ENCODE measurements around the gene B9D2.
"Not testable (repeated sequence)": the region's sequence is repeated elsewhere in the genome, so short reads cannot be mapped to it uniquely, and the experiment has no call there.

B9D2 gene

DNA sequence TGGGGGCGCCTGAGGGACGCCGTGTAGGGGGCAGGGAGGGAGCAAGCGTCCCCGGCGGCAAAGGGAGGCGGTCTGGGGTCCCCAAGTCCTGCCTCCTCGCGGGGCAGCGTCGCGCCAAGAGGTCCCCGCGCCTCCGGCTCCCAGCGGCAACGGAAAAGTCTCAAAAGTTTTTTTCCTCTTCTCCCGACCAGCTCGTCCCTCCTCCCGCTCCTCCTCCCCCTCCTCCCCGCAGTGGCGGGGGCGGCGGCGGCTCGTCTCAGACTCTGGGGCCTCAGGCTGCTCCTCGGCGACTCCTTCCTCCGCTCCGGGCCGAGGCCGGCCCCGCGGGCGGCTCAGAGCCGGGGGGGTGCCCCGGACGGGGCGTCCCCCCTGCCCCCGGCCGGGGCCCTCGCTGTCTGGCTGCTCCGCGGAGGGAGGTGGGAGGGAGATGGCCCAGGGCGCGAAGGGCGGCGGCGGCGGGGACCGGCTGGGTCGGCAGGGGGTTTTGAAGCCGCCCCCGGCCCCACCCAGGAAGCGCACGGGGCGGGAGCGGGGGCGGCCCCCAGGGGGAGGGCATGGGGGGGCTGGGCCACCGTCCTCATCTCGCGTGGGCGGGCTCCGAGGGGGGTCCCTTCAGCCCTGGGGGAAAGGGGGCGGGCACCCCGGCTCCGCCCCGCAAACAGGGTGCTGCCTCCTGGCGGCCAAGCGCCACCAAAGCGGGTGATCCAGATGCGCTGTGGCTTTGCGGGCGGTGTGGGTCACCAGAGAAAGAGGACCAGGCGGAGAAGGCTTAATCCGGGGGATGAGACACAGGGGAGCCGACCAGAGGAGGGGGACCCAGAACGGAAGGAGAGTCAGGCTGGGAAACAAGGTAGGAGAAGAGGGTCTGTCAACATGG is 10.2 kb downstream of the B9D2 start, which contains the start of gene TGFB1:
Gene TGFB1, minus strand, starts transcription at position 457 of the 877 bp plus-strand sequence. CDS start 878 bp downstream, outside the sequence.
- peak; percentile 94 to 95 for DNase-seq

DNA sequence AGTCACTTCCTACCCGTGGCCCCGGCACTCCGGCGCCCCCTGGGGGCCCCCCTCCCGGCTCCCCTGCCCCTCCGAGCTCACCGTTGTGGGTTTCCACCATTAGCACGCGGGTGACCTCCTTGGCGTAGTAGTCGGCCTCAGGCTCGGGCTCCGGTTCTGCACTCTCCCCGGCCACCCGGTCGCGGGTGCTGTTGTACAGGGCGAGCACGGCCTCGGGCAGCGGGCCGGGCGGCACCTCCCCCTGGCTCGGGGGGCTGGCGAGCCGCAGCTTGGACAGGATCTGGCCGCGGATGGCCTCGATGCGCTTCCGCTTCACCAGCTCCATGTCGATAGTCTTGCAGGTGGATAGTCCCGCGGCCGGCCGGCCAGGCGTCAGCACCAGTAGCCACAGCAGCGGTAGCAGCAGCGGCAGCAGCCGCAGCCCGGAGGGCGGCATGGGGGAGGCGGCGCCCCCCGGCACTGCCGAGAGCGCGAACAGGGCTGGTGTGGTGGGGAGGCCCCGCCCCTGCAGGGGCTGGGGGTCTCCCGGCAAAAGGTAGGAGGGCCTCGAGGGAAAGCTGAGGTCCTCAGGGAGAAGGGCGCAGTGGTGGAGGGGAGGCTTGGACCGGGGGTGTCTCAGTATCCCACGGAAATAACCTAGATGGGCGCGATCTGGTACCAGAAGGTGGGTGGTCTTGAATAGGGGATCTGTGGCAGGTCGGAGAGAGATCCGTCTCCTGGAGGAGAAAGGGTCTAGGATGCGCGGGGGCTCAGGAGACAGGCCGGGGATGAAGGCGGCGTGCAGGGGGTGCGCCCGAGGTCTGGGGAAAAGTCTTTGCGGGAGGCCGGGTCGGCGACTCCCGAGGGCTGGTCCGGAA is 11.1 kb downstream of the B9D2 start:
- DNase-seq = peak; percentile 72 to 75

GRCh38 chr19:41352279-41352608 is 11.7 kb downstream of the B9D2 start:
- no peak for DNase-seq

- DNase-seq = peak; percentile 80
Observed at GRCh38 chr19:41351339-41352245, 12.4 kb downstream of the B9D2 start.

DNA sequence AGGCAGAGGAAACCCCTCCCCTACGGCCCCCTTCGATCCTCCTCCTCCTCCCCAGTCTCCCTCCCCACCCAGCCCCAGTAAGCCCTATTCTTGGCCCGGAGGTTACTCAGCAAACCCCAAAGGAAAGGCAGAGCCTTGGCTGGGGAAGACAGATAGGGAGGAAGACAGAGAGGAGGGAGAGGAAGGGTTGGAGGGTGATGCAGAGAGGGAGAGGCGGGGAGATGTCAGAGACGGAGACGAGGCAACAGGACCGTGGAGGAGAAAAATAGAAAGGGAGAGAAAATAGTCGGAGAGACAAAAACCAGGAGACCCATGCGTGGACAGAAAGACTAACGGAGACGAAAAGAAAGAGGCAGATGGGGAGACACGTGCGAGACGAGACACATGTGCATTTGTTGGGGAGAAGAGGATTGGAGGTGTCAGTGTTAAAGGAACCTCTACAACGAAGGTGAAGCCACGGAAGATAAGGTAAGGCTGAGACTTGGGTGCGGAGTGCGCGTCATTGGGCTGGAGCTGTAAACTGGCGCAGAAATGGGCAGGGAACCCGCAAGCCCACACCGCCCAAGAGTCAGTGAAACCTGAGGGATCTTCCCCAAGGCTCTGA is 13.1 kb downstream of the B9D2 start:
- no peak for DNase-seq

- not testable (repeated sequence) for DNase-seq
Observed at GRCh38 chr19:41346916-41347315, 17.0 kb downstream of the B9D2 start.

- no peak for DNase-seq
Observed at GRCh38 chr19:41344162-41344561, 19.8 kb downstream of the B9D2 start.

DNA sequence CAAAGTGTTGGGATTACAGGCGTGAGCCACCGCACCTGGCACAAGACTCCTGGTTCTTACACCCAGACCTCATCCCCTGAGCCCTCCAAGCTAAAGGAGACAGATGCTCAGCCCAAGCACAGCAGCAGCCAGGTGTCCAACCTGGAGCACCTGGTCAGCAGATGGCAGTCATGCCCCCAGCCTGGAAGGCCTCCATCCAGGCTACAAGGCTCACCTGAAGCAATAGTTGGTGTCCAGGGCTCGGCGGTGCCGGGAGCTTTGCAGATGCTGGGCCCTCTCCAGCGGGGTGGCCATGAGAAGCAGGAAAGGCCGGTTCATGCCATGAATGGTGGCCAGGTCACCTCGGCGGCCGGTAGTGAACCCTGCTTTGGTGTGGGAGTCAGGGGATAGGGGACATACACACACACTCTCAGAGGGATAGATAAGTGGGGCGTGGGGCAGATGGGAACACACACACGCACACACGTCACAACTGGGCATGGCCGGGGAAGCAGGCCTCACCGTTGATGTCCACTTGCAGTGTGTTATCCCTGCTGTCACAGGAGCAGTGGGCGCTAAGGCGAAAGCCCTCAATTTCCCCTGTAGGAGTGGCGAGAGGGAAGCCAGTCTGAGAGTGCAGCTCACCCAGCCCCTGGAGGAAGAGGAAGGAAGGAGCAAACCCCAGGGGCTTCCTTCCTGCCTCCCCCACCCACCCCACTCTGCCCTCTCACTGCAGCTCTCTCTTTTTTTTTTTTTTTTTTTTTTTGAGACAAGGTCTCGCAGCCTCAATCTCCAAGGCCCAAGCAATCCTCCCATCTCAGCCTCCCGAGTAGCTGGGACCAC is 22.1 kb downstream of the B9D2 start:
- no peak for DNase-seq

DNA sequence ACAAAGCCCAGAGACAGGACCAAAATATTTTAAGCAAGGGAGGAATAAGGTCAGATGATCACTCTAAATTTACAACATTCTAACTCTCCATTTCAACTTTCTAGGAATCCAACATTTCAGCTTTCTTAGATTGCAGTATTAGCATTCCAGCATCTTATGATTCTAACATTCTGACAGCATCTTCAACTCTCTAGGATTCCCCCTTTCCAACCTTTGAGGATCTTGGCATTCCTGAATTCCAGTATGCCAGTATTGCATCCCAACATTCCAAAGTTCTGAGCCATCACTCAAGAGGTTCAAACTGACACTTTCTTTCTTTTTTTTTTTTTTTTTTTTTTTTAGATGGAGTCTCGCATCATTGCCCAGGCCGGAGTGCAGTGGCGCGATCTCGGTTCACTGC is 24.0 kb downstream of the B9D2 start:
- DNase-seq = no peak

DNA sequence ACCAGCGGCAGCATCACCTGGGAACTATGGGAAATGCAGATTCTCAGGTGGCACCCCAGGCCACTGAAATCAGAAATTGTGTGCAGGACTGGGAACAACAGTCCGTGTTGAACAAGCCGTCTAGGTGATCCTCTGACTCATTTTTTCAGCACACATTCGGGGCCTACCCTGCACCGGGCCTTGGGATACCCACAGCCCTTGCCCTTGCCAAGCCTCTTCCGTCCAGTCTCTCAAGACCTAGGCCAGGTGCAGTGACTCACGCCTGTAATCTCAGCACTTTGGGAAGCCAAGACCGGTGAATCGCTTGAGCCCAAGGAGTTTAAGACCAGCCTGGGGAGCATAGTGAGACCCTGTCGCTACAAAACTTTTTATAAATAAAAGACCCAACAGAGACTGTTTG is 28.5 kb downstream of the B9D2 start:
- DNase-seq = no peak

DNA sequence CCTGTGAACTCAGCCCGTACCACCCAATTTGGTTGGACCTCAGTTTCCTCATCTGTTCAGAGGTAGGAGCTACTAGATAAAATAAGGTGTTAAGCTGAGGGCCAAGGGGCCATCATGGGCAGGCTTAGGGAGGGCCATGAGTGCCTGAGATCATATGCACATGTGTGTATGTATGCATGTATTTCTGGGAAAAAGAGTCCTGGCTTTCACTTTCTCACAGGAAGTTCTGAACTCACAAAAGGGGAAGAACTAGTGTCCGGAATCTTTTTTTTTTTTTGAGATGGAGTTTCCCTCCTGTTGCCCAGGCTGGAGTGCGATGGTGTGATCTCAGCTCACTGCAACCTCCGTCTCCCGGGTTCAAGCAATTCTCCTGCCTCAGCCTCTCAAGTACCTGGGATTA is 29.2 kb downstream of the B9D2 start:
- no peak for DNase-seq

- no peak for DNase-seq
Observed at GRCh38 chr19:41332468-41332867, 31.5 kb downstream of the B9D2 start.

GRCh38 chr19:41332000-41332399 is 31.9 kb downstream of the B9D2 start:
- no peak for DNase-seq

- no peak for DNase-seq
Observed at GRCh38 chr19:41330946-41331678, 32.8 kb downstream of the B9D2 start.

GRCh38 chr19:41330481-41330880 is 33.5 kb downstream of the B9D2 start:
- DNase-seq = no peak

DNA sequence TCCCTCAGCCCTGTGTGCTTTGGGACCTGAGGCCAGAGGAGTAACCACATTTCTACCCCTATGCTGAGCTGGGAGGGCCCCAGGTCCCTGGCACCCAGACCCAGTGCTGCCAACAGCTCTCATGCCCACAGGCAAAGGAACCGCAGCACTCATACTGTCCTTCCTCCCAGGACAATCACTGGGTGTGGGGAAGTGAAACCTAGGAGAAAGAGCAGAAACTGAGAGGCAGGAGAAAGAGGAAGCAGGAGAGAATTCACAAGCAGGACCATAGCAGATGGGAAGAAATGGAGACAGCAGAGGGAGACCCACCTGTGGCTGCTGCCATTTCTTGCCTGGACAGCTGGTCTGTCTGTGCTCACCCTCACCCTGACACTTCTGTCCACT is 35.1 kb downstream of the B9D2 start:
- DNase-seq = no peak

DNA sequence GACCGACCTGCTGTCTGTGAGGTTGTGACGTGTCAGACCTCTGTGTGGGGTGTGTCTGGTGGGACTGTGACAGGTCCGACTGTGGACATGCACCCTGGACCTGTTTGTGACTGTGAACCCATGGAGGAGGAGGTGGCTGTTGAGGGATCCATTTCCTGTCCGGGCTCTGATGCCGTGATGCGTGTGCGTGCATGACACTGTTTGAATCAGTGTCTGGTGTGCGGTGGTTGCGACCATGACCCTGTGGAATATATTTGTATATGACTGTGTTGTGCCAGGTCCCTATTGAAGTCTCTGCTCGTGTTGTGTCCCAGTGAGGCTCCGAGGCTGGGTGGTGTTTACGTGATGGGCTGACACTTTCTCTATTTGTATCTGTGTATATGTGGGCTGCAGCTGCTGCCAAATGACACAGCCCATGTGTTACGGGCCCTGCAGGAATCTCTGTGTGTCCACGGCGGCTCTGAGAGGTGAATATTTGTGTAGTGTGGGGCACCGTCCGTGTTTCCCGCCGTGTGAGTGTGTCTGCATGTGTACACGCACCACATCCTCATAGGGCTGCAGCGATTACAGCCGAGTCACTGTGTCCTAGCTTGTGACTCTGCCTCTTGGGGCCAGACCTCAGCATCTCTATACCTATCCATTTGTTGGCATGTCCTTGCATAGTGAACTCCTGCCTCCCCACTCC is 35.6 kb downstream of the B9D2 start:
- DNase-seq = no peak

DNA sequence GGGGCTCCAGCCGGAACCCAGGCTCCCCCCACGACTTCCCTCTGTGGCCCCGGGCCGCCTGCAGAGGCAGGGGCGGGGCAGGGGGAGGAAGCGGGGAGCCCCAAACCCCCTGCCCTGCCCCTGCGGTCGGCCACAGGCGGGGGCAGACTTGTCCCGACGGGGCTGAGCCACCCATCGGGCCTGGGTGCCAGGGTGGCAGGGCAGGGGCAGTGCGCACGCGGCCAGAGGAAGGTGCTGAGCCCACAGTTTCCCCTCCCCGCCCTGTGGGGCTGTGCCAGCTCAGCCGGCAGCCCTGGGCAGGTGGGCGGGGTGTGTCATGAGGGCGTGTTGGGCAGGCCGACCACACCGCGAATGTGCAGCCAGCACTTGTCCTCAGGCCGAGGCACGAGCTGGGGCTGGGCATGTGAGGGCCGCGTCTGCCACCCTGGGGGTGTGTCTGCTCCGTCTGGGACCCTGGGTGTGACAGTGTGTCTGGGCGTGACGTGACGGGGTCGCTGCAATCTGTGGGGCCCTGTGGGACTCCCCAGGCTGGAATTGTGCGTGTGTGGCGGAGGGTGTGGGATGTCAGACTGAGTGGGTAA is 36.3 kb downstream of the B9D2 start:
- peak; percentile 71 to 80 for DNase-seq

- no peak for DNase-seq
Observed at GRCh38 chr19:41327076-41327575, 36.8 kb downstream of the B9D2 start.

Measured in activated CD4-positive, alpha-beta T cell treated with anti-CD3 and anti-CD28 coated beads, Interleukin-2, amount 50 U/mL, for 4 hours (primary cell).